ENCODE data around the gene ZNF211.

DNA sequence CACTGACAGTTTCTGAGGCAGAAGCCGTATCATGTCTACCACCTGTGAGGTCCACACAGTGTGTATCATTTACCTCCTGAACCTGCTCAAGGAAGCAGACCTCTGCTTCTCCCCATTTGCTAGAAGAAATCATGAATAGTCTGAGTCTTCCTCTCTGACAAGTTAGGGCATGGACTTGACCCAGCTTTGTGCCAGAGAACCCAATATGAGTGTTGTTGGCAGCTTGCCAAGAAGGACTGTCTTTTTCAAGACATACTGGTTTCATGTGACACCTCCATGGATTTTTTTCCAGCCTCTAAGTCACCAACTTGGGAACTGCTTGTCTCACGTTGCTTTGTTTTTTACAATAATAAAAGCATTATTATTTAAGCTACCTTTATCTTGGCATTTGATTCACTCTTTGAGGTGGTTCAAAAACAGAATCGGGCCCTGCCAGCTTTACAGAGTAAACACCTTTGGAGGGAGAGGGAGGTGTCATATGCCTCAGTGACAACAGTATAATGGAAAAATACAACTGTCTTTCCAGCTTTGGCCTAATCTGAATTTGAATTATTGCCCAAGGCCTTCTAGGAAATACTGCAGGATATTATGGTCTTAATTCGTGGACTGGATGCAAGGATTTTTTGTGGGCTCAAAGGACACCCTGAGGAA is 9.6 kb downstream of the ZNF211 start:
- TF ChIP-seq, protein P1, sequence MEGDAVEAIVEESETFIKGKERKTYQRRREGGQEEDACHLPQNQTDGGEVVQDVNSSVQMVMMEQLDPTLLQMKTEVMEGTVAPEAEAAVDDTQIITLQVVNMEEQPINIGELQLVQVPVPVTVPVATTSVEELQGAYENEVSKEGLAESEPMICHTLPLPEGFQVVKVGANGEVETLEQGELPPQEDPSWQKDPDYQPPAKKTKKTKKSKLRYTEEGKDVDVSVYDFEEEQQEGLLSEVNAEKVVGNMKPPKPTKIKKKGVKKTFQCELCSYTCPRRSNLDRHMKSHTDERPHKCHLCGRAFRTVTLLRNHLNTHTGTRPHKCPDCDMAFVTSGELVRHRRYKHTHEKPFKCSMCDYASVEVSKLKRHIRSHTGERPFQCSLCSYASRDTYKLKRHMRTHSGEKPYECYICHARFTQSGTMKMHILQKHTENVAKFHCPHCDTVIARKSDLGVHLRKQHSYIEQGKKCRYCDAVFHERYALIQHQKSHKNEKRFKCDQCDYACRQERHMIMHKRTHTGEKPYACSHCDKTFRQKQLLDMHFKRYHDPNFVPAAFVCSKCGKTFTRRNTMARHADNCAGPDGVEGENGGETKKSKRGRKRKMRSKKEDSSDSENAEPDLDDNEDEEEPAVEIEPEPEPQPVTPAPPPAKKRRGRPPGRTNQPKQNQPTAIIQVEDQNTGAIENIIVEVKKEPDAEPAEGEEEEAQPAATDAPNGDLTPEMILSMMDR (IDR thresholded peaks at IDR 0.05): no peak
- TF ChIP-seq POLR2A (IDR thresholded peaks at IDR 0.05): no peak
